ENCODE data around the gene RERE. TPM values are rescaled to one million over a fixed set of nuclear protein-coding genes. Genes with fewer than 3 reads are reported as not detected.

The RERE gene
- total RNA-seq, 2 experiments from 2014 or later, result 73.1 to 211 TPM

DNA sequence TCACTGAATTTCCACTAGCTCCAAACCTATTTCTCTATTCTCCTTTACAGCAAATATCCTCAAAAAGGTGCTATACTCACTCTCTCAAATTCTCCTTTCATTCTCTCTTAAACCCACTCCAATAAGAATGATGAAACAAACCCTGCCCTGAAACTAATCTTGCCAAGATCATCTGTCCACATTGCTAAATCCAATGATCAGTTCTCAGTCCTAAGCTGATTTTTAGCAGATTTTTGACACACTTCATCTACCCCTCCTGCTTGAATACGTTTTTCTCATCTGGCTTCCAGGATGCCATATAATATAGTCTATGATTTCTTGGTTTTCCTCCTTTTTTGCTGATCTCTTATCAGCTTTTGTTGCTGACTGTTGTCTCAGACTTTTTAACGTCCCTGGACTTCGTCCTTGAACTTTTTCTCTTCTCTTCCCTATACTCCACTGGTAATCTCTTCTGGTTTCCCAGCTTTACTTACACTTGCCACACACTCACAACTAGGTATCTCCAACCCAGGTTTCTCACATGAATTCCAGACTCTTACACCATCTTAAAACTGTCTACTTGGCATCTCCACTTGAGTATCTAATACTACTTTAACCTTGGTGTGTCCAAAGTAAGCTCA is 35.3 kb downstream of the RERE start:
- H3K4me3 ChIP-seq (ENCODE audit: low read depth, low read length, poor library complexity, severe bottlenecking), result no peak overlapping the region
- H3K9me2 ChIP-seq (ENCODE audit: insufficient read depth, low read length), result no peaks in the 10 kb centered on the region
- peaks cover 65% of the 10 kb centered on the region for H3K79me2 ChIP-seq (ENCODE audit: insufficient read depth, low read depth, low read length)
- H3K9me3 ChIP-seq (ENCODE audit: low read length), result no peaks in the 10 kb centered on the region
- H3K27ac ChIP-seq (ENCODE audit: low read depth, low read length, poor library complexity, severe bottlenecking), result peak overlapping the region; percentile 93
- H3K4me2 ChIP-seq (ENCODE audit: low read length), result peak overlapping the region; percentile 75; the same call in 1 of the 2 replicates
- no peak for DNase-seq (ENCODE audit: low spot score)
- TF ChIP-seq, protein P1, sequence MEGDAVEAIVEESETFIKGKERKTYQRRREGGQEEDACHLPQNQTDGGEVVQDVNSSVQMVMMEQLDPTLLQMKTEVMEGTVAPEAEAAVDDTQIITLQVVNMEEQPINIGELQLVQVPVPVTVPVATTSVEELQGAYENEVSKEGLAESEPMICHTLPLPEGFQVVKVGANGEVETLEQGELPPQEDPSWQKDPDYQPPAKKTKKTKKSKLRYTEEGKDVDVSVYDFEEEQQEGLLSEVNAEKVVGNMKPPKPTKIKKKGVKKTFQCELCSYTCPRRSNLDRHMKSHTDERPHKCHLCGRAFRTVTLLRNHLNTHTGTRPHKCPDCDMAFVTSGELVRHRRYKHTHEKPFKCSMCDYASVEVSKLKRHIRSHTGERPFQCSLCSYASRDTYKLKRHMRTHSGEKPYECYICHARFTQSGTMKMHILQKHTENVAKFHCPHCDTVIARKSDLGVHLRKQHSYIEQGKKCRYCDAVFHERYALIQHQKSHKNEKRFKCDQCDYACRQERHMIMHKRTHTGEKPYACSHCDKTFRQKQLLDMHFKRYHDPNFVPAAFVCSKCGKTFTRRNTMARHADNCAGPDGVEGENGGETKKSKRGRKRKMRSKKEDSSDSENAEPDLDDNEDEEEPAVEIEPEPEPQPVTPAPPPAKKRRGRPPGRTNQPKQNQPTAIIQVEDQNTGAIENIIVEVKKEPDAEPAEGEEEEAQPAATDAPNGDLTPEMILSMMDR (conservative IDR thresholded peaks at IDR 0.05; ENCODE audit: low read length), result no peak
- no peak for TF ChIP-seq EZH2phosphoT487 (IDR thresholded peaks at IDR 0.05; ENCODE audit: borderline replicate concordance, low read depth, low read length)
- H3K4me1 ChIP-seq (ENCODE audit: insufficient read depth, low read length, poor library complexity, severe bottlenecking), result peaks cover 83% of the 10 kb centered on the region
- intact Hi-C loops (cut with micrococcal nuclease; ENCODE audit: unreplicated experiment), result no loop called here
- peaks cover 18% of the 10 kb centered on the region; the same call in 1 of the 2 replicates for H3K36me3 ChIP-seq (ENCODE audit: insufficient read depth, low read length)
- no peak overlapping the region for H2AFZ ChIP-seq (ENCODE audit: low read length)
- no peaks in the 10 kb centered on the region for H4K20me1 ChIP-seq (ENCODE audit: insufficient read depth, low read length)
- no TSS peak for BruUV-seq (replicated peaks)
- ChIA-PET CTCF (ENCODE audit: unreplicated experiment) (no interaction called here), POLR2A (interaction anchor here (1.1 to 1.8 kb wide), 2 partner anchors 10 to 39 kb away, joined by 4 read pairs; no protein-coding TSS in a partner anchor)

DNA sequence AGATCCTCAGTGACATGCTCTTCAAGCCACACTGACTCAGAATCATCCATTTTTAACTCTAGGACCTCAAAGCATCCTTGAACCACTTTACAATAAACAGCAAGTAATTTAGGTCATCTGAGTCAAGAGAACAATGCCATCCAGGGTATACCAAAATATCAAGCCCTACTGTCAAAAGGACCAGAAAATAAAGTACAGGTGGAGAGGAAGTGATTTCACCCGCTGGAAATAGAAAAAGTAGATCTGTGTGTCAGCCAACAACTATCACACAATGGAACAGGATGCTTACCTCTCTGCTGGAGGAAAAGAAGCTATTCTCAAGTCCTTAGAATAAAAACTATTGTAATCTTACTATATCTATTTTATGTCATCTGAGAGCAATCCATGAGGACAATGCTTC is 37.0 kb downstream of the RERE start:
- Histone ChIP-seq H3K27ac (ENCODE audit: low read depth, low read length, poor library complexity, severe bottlenecking) (peak overlapping the region; percentile 93), H3K4me2 (ENCODE audit: low read length) (peak overlapping the region; percentile 75), H4K20me1 (ENCODE audit: insufficient read depth, low read length) (no peaks in the 10 kb centered on the region), H3K4me1 (ENCODE audit: insufficient read depth, low read length, poor library complexity, severe bottlenecking) (peaks cover 78% of the 10 kb centered on the region), H3K36me3 (ENCODE audit: insufficient read depth, low read length) (peaks cover 14% of the 10 kb centered on the region; the same call in 1 of the 2 replicates), H3K9me3 (ENCODE audit: low read length) (no peaks in the 10 kb centered on the region), H3K9me2 (ENCODE audit: insufficient read depth, low read length) (no peaks in the 10 kb centered on the region), H3K79me2 (ENCODE audit: insufficient read depth, low read depth, low read length) (peaks cover 68% of the 10 kb centered on the region), H2AFZ (ENCODE audit: low read length) (no peak overlapping the region), H3K4me3 (ENCODE audit: low read depth, low read length, poor library complexity, severe bottlenecking) (peak overlapping the region; percentile 49)
- CTCF ChIA-PET (ENCODE audit: unreplicated experiment), result no interaction called here
- intact Hi-C loops (cut with micrococcal nuclease; ENCODE audit: unreplicated experiment), result no loop called here
- no peak for TF ChIP-seq EZH2phosphoT487 (IDR thresholded peaks at IDR 0.05; ENCODE audit: borderline replicate concordance, low read depth, low read length)
- TF ChIP-seq, protein P1 (conservative IDR thresholded peaks at IDR 0.05; ENCODE audit: low read length), result no peak
- BruUV-seq (replicated peaks), result no TSS peak
- peak; percentile 79 for DNase-seq (ENCODE audit: low spot score)
- POLR2A ChIA-PET, result interaction anchor here (0.5 to 0.6 kb wide), 2 partner anchors 18 to 23 kb away, joined by 3 read pairs; no protein-coding TSS in a partner anchor

DNA sequence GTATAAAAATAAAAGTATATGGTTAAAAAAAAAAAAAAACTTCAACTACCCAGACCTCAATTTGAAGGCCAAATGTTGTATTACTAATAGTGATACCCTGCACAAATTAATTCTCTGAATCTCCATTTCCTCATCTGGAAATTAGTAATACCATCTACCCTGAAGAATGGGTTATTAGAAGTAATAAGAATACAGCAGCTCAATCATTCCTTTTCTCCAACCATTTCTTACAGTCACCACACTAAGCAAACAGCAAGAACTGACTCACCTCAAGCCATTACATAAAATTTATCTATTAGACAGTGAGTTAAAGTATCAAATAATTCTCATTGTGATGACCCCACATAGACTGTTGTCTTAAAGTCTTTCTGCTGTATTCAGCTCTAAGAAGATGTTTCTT is 39.6 kb downstream of the RERE start:
- BruUV-seq (replicated peaks), result no TSS peak
- no peak for TF ChIP-seq EZH2phosphoT487 (IDR thresholded peaks at IDR 0.05; ENCODE audit: borderline replicate concordance, low read depth, low read length)
- TF ChIP-seq, protein P1 (conservative IDR thresholded peaks at IDR 0.05; ENCODE audit: low read length), result no peak
- peaks cover 47% of the 10 kb centered on the region for H3K79me2 ChIP-seq (ENCODE audit: insufficient read depth, low read depth, low read length)
- H2AFZ ChIP-seq (ENCODE audit: low read length), result no peak overlapping the region
- no peaks in the 10 kb centered on the region for H3K9me2 ChIP-seq (ENCODE audit: insufficient read depth, low read length)
- H3K27ac ChIP-seq (ENCODE audit: low read depth, low read length, poor library complexity, severe bottlenecking), result no peak overlapping the region
- H3K4me1 ChIP-seq (ENCODE audit: insufficient read depth, low read length, poor library complexity, severe bottlenecking), result peaks cover 53% of the 10 kb centered on the region
- no peak overlapping the region for H3K4me2 ChIP-seq (ENCODE audit: low read length)
- intact Hi-C loops (cut with micrococcal nuclease; ENCODE audit: unreplicated experiment), result no loop called here
- H3K4me3 ChIP-seq (ENCODE audit: low read depth, low read length, poor library complexity, severe bottlenecking), result no peak overlapping the region
- H4K20me1 ChIP-seq (ENCODE audit: insufficient read depth, low read length), result no peaks in the 10 kb centered on the region
- ChIA-PET CTCF (ENCODE audit: unreplicated experiment) (no interaction called here), POLR2A (interaction anchor here (0.7 to 1.2 kb wide), 2 partner anchors 10 to 26 kb away, joined by 3 read pairs; no protein-coding TSS in a partner anchor)
- no peak for DNase-seq (ENCODE audit: low spot score)
- H3K36me3 ChIP-seq (ENCODE audit: insufficient read depth, low read length), result peaks cover 16% of the 10 kb centered on the region
- H3K9me3 ChIP-seq (ENCODE audit: low read length), result no peaks in the 10 kb centered on the region

Measured in OCI-LY7 (cell line).